OCI-LY1 (cell line): ENCODE data around the gene SH3BP5L.

Experiments
- CTCF ChIP-seq: fragments of 200-600 bp; sonication (generic), shearing (Covaris generic); IDR thresholded peaks from 2 replicates; pipeline ENCODE4 v1.5.1; 2017; ENCODE audit warnings: mild to moderate bottlenecking, antibody characterized with exemption, low read length, moderate library complexity, mixed read lengths
- EZH2 ChIP-seq: fragments of 200-600 bp; sonication (generic), shearing (Covaris generic); IDR thresholded peaks from 2 replicates; pipeline ENCODE4 v1.8.0; 2017; ENCODE audit warnings: borderline replicate concordance, mixed run types, mild to moderate bottlenecking, antibody characterized with exemption, low read length, moderate library complexity, mixed read lengths

DNA sequence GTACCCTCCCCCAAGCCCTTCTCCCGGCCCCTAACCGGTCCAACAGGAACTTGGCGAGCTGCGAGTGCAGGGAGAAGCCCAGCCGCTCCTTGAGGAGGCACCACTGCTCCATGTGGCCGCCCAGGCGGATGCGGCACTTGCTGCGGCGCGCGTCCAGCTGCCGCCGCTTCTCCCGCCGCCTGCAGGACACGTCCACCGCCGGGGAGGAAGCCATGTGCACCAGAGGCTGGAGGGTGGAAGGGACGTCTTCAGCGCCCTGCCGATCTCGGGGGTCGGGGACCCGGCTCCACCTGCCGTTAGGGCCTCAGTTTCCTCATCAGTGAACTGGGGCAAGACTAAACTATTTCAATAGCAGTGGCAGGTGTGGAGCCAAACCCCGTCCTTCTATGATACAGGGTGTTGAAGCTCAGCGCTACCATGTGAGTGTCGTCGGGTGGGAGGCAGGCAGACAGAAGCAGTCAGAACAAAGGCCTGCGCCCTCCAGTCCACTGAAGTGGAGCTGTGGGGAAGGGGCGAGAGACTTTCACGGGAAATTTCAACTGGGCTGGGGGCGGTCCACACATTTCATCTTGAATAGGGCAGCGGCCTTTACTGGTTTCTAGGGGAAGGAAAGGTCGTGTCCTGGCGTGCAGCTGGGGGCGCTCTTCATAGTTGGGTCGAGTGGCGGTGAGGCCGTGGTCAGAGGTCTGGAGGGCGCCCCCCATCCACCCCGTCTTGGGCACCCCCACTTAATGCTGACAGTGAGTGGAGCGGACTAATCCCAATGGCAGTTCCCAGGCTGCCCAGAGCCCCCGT is 32.6 kb upstream of the SH3BP5L start:
- TF ChIP-seq CTCF (peak; percentile 83), EZH2 (no peak)
